Esophagus muscularis mucosa (tissue), 4 donors: ENCODE results near the gene CTNS. TPM values are rescaled to one million over a fixed set of nuclear protein-coding genes. Genes with fewer than 3 reads are reported as not detected.

Source experiments
- DNase-seq: peaks from one replicate; pipeline ENCODE4 v3.0.0-alpha.2; 2017; ENCODE audit errors: extremely low spot score
- H3K27ac ChIP-seq, 4 donors: fragments of 200-600 bp; sonication (generic); replicated peaks in 1 of 4; 1 replicate in 3 of 4; 2 replicates in 1 of 4; pipeline ENCODE4 v1.5.1; 2016 to 2019; ENCODE audit warnings: mild to moderate bottlenecking in 1 of 4
- H3K27me3 ChIP-seq, 4 donors: fragments of 200-600 bp; sonication (generic); one replicate each; pipeline versions ENCODE4 v1.5.1 to v1.6.0; 2016 to 2019
- H3K36me3 ChIP-seq, 4 donors: fragments of 200-600 bp; sonication (generic); one replicate each; pipeline ENCODE4 v1.5.1; 2016 to 2019
- H3K4me1 ChIP-seq, 4 donors: fragments of 200-600 bp; sonication (generic); one replicate each; pipeline ENCODE4 v1.5.1; 2016 to 2019
- H3K4me3 ChIP-seq, 4 donors: fragments of 200-600 bp; sonication (generic); 1 replicate in 2 of 4; 2 replicates in 2 of 4; pipeline ENCODE4 v1.5.1; 2016 to 2019; ENCODE audit warnings: mild to moderate bottlenecking in 4 of 4, moderate library complexity in 1 of 4
- H3K9me3 ChIP-seq, 4 donors: fragments of 200-600 bp; sonication (generic); 1 replicate in 3 of 4; 2 replicates in 1 of 4; pipeline ENCODE4 v1.5.1; 2016 to 2019
- EP300 ChIP-seq: sonication (generic); formaldehyde crosslinking; IDR thresholded peaks from one replicate; pipeline ENCODE4 v1.6.1; 2017; ENCODE audit warnings: antibody characterized with exemption
- POLR2A ChIP-seq: fragments of 450-650 bp; IDR thresholded peaks from one replicate; pipeline ENCODE4 v1.6.1; 2017; ENCODE audit warnings: antibody characterized with exemption, moderate library complexity, mild to moderate bottlenecking, low read depth
- POLR2AphosphoS5 ChIP-seq, 2 donors: sonication (generic); formaldehyde crosslinking; IDR thresholded peaks; one replicate each; pipeline ENCODE4 v1.6.1; 2017; ENCODE audit warnings: antibody characterized with exemption in 2 of 2
- WGBS: methylation state at CpG from one replicate; pipeline ENCODE4 v1.1.5; 2018; 5-methylcytosine and 5-hydroxymethylcytosine counted together
- intact Hi-C: fragments of 100-400 bp; cut with DNase I; formaldehyde crosslinking; loops from one replicate; pipeline ENCODE4 v1.15.1; 2023
- total RNA-seq, 4 donors: library from RNA; depleted of rRNA; stranded (reverse); fragments of >200 nt; gene quantifications; one replicate each; pipeline versions ENCODE4 v1.1.0 to v1.2.1, GENCODE V29; 2016
- TF ChIP-seq, protein P1 (sequence below), 3 experiments: fragments of 200-600 bp in 2 of 3; fragments of 450-650 bp in 1 of 3; sonication (generic) in 2 of 3; IDR thresholded peaks; one replicate each; pipeline ENCODE4 v1.5.1; 2017 to 2019; ENCODE audit warnings: antibody characterized with exemption in 3 of 3, mild to moderate bottlenecking in 2 of 3, moderate library complexity in 1 of 3

Gene CTNS
- total RNA-seq, 4 donors from 2014 or later, result 10.4 to 20.3 (median 15.5) TPM

DNA sequence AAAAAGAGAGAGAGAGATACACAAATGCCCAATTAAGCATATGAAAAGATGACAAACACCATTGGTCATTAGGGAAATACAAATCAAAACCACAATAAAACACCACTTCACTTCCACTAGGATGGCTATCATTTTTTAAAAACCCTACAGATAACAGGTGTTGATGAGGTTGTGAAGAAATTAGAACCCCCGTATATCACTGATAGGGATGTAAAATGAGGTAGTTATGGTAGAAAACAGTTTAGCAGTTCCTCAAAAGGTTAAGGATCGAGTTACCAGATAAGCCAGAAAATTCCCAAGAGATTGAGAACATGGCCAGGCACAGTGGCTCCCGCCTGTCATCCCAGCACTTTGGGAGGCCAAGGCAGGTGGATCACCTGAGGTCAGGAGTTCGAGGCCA lies 56.6 kb downstream of the CTNS start:
- H3K27ac ChIP-seq, result no peak overlapping the region
- no peaks in the 10 kb centered on the region for H3K36me3 ChIP-seq
- DNase-seq, result no peak
- no peak for TF ChIP-seq EP300
- TF ChIP-seq POLR2AphosphoS5 (IDR thresholded peaks at IDR 0.05), result no peak
- TF ChIP-seq, protein P1, sequence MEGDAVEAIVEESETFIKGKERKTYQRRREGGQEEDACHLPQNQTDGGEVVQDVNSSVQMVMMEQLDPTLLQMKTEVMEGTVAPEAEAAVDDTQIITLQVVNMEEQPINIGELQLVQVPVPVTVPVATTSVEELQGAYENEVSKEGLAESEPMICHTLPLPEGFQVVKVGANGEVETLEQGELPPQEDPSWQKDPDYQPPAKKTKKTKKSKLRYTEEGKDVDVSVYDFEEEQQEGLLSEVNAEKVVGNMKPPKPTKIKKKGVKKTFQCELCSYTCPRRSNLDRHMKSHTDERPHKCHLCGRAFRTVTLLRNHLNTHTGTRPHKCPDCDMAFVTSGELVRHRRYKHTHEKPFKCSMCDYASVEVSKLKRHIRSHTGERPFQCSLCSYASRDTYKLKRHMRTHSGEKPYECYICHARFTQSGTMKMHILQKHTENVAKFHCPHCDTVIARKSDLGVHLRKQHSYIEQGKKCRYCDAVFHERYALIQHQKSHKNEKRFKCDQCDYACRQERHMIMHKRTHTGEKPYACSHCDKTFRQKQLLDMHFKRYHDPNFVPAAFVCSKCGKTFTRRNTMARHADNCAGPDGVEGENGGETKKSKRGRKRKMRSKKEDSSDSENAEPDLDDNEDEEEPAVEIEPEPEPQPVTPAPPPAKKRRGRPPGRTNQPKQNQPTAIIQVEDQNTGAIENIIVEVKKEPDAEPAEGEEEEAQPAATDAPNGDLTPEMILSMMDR (IDR thresholded peaks at IDR 0.05), result no peak
- TF ChIP-seq POLR2A, result no peak
- H3K9me3 ChIP-seq, result peaks cover 0 to 7% (median 3%) of the 10 kb centered on the region in 4 donors
- H3K27me3 ChIP-seq, result peaks cover 0 to 91% (median 35%) of the 10 kb centered on the region in 4 donors
- intact Hi-C loops, result no loop called here
- H3K4me1 ChIP-seq, result peaks cover 18 to 25% (median 23%) of the 10 kb centered on the region in 4 donors
- WGBS, result 63% methylated on average over 4 of the region's 4 CpGs
- H3K4me3 ChIP-seq, result no peak overlapping the region

DNA sequence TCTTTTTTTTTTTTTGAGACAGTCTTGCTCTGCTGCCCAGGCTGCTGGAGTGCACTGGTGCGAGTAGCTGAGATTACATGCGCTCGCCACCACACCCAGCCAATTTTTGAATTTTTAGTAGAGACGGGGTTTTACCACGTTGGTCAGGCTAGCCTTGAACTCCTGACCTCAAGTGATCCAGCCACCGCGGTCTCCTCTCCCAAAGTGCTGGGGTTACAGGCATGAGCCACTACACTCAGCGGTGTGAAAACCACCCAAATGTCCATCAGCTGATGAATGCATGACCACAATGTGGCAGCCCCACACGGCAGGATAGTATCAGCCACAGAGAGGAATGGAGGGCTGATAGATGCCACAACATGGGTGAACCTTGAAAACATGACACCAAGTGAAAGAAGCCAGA lies 57.3 kb downstream of the CTNS start:
- Histone ChIP-seq H3K27me3 (peaks cover 0 to 89% (median 35%) of the 10 kb centered on the region in 4 donors), H3K9me3 (peaks cover 0 to 11% (median 5%) of the 10 kb centered on the region in 4 donors), H3K4me3 (no peak overlapping the region), H3K4me1 (peaks cover 18 to 23% (median 21%) of the 10 kb centered on the region in 4 donors), H3K27ac (no peak overlapping the region), H3K36me3 (no peaks in the 10 kb centered on the region)
- no peak for DNase-seq
- 74% methylated on average over 9 of the region's 9 CpGs for WGBS
- intact Hi-C loops, result no loop called here
- no peak for TF ChIP-seq POLR2A
- no peak for TF ChIP-seq EP300
- no peak for TF ChIP-seq POLR2AphosphoS5 (IDR thresholded peaks at IDR 0.05)
- TF ChIP-seq, protein P1 (IDR thresholded peaks at IDR 0.05), result no peak

DNA sequence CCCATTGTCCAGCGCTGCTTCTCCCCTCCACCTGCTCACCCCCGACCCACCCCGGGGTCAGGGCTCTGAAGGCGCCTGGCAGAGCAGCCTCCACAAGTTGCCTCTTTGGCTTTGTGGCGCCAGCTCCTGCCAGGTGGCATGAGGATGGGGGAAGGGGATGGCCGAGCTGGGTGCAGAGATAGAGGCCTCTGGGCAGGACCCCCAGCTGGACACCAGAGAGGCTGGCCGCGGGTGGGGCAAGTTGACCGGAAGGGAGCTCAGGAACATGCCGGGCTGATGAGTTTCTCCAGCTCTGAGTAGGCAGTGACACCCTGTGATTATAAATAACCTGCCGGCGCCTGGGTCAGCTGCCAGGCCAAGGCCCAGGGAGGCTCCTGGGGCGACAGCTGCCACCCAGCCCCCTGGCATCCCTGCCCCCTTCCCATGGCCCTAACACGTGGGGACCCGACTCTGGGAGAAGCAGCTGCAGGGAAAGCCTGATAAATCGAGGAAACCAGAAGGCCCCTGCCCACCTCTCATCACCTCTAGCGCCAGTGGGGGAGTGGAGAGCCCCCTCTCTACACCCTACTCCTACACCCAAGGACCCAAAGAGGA lies 58.7 kb downstream of the CTNS start:
- Histone ChIP-seq H3K9me3 (peaks cover 0 to 11% (median 5%) of the 10 kb centered on the region in 4 donors), H3K4me1 (peaks cover 18 to 23% (median 21%) of the 10 kb centered on the region in 4 donors), H3K36me3 (no peaks in the 10 kb centered on the region), H3K27me3 (peaks cover 0 to 75% (median 34%) of the 10 kb centered on the region in 4 donors), H3K4me3 (peak overlapping the region; percentile 51 to 58 (median 55)), H3K27ac (no peak overlapping the region)
- no peak for DNase-seq
- no peak for TF ChIP-seq POLR2AphosphoS5 (IDR thresholded peaks at IDR 0.05)
- no peak for TF ChIP-seq EP300
- TF ChIP-seq POLR2A, result no peak
- 20% methylated on average over 14 of the region's 17 CpGs for WGBS
- intact Hi-C loops, result no loop called here

DNA sequence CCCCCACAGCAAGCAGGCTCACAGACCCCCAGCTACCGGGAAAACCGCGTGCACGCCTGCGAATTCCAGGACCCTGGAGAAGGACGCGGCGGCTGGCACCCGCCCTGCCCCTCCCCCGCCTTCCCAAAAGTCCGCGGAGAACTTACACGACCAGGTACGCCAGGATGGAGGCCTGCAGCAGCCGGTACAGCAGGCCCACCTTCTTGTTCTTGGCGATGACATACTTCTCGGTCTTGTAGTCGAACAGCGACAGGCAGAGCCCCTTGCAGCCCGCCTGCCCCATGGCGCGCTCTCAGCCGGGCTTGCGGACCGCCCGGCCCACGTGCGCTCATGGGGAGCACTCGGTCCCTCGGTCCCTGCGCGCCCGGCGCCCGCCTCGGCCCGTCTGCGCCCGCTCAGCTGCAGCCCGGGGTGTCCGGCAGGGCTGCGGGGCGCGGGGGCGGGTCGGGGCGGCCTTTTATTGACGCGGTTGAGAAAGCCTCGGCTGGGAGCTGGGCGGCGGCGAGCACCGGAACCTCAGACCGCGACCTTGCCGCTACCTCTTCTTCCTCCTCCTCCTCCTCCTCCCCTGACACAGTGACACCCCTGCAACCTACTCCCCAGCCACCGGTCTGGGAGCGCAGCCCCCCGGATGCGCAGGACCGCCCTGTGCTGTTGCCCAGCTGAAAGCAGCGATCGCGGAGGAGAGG lies 59.3 kb downstream of the CTNS start, which contains the start of gene P2RX5:
Gene P2RX5 (minus strand): TSS at position 433 of the 689 bp plus-strand sequence. CDS start 150 bp downstream, at position 283.
- peaks cover 0 to 69% (median 31%) of the 10 kb centered on the region in 4 donors for H3K27me3 ChIP-seq

More for the DNA sequence above, 59.3 kb downstream of the CTNS start, which contains the start of gene P2RX5:
- peaks cover 18 to 23% (median 21%) of the 10 kb centered on the region in 4 donors for H3K4me1 ChIP-seq
- TF ChIP-seq, protein P1 (IDR thresholded peaks at IDR 0.05), result no peak
- TF ChIP-seq EP300 (no peak), POLR2AphosphoS5 (IDR thresholded peaks at IDR 0.05) (no peak), POLR2A (no peak)
- H3K36me3 ChIP-seq, result no peaks in the 10 kb centered on the region
- DNase-seq, result no peak
- intact Hi-C loops, result no loop called here
- 2% methylated on average over 15 of the region's 65 CpGs for WGBS
- peak within 1 kb of the TSS; percentile 51 to 58 (median 55) for H3K4me3 ChIP-seq
- H3K9me3 ChIP-seq, result peaks cover 0 to 11% (median 5%) of the 10 kb centered on the region in 4 donors
- H3K27ac ChIP-seq, result no peak within 1 kb of the TSS
